K562 (cell line): Measurements from ENCODE around the gene RNF150. TPM values are rescaled to one million over a fixed set of nuclear protein-coding genes. Genes with fewer than 3 reads are reported as not detected.

Experiments
- ATAC-seq: fragments of 200-7000 bp; cut with Tn5 transposase; 3 replicates; pipeline ENCODE4 v1.9.1; 2020; ENCODE audit warnings: moderate library complexity
- BruUV-seq: library from RNA; stranded (reverse); fragments of 400-500 nt; replicated peaks from 2 replicates; lab custom pipeline; 2021; lab: Mats Ljungman, UMichigan
- CTCF ChIA-PET: fragments of 300-600 bp; formaldehyde crosslinking; extraction: SDS; loops from one replicate; lab custom pipeline; 2021; ENCODE audit warnings: low intra/inter-chr PET ratio; lab: Yijun Ruan, JAX
- POLR2A ChIA-PET: fragments of 300-600, 350-650 bp; sonication (Branson Sonifier 250); formaldehyde crosslinking; extraction: SDS; loops from one replicate; lab custom pipeline; 2021; ENCODE audit warnings: antibody characterized with exemption, inconsistent platforms; lab: Yijun Ruan, JAX
- DNase-seq, 4 experiments: peaks; one replicate each; pipeline versions ENCODE4 v3.0.0 to v3.0.0-alpha.2; 2011 to 2018; ENCODE audit warnings: low spot score in 3 of 4, mixed read lengths in 3 of 4; ENCODE audit errors: extremely low read depth in 1 of 4
- FAIRE-seq: peaks from 2 replicates; lab custom pipeline; 2011; peaks lifted over from hg19 to GRCh38; lab: Jason Lieb, UNC
- H2AFZ ChIP-seq: 2 replicates; pipeline ENCODE4 v1.6.0; 2011; ENCODE audit warnings: low read depth, low read length, control low read depth, inconsistent platforms
- H3K27ac ChIP-seq: fragments of 200-600 bp; 3 replicates; pipeline ENCODE4 v1.8.0; 2011; ENCODE audit warnings: low read depth, mild to moderate bottlenecking, control low read depth, inconsistent platforms, low read length, moderate library complexity, mixed read lengths; ENCODE audit errors: extremely low read depth
- H3K27me3 ChIP-seq, 2 experiments: fragments of 300-600 bp in 1 of 2; 2 replicates in 1 of 2; 3 replicates in 1 of 2; pipeline versions ENCODE4 v1.6.0 to v1.8.0; 2011; ENCODE audit warnings: inconsistent platforms in 2 of 2, low read length in 2 of 2, mild to moderate bottlenecking in 1 of 2, mixed read lengths in 1 of 2, moderate library complexity in 1 of 2; ENCODE audit not compliant: control insufficient read depth in 2 of 2, insufficient read depth in 2 of 2
- H3K36me3 ChIP-seq: fragments of 300-600 bp; 3 replicates; pipeline ENCODE4 v1.8.0; 2011; ENCODE audit warnings: mild to moderate bottlenecking, low read length, inconsistent platforms; ENCODE audit not compliant: control insufficient read depth, insufficient read depth
- H3K4me1 ChIP-seq, 2 experiments: fragments of 200-600 bp in 1 of 2; replicated peaks in 1 of 2; 2 replicates in 1 of 2; 3 replicates in 1 of 2; pipeline versions ENCODE4 v1.5.1 to v1.8.0; 2011; ENCODE audit warnings: inconsistent platforms in 2 of 2, low read length in 2 of 2, mild to moderate bottlenecking in 1 of 2, mixed read lengths in 1 of 2, moderate library complexity in 1 of 2; ENCODE audit not compliant: control insufficient read depth in 2 of 2, insufficient read depth in 2 of 2
- H3K4me2 ChIP-seq: 2 replicates; pipeline ENCODE4 v1.6.1; 2011; ENCODE audit warnings: low read length, control low read depth, inconsistent platforms, mixed read lengths; ENCODE audit not compliant: insufficient read depth
- H3K4me3 ChIP-seq: fragments of 200-600 bp; sonication (generic), shearing (Covaris generic); 2 replicates; pipeline ENCODE4 v1.5.1; 2016; ENCODE audit warnings: control low read depth, inconsistent platforms
- H3K79me2 ChIP-seq: fragments of 200-600 bp; 3 replicates; pipeline ENCODE4 v1.8.0; 2011; ENCODE audit warnings: low read length, inconsistent platforms; ENCODE audit not compliant: control insufficient read depth, insufficient read depth
- H3K9ac ChIP-seq, 2 experiments: 2 replicates each; pipeline versions ENCODE4 v1.6.0 to v1.6.1; 2011; ENCODE audit warnings: low read depth in 2 of 2, low read length in 2 of 2, control low read depth in 1 of 2, inconsistent platforms in 1 of 2, mild to moderate bottlenecking in 1 of 2, mixed read lengths in 1 of 2; ENCODE audit not compliant: insufficient read depth in 1 of 2
- H3K9me1 ChIP-seq: one replicate; pipeline ENCODE4 v1.6.0; 2011; ENCODE audit warnings: inconsistent platforms, mild to moderate bottlenecking, low read length, moderate library complexity; ENCODE audit not compliant: control insufficient read depth, insufficient read depth
- H3K9me3 ChIP-seq: replicated peaks from 2 replicates; pipeline ENCODE4 v1.5.1; 2011; ENCODE audit warnings: low read depth, low read length, inconsistent platforms; ENCODE audit not compliant: control insufficient read depth, insufficient read depth
- H4K20me1 ChIP-seq: replicated peaks from 2 replicates; pipeline ENCODE4 v1.6.1; 2011; ENCODE audit warnings: low read length, inconsistent platforms, mixed read lengths; ENCODE audit not compliant: control insufficient read depth, insufficient read depth
- ADNP ChIP-seq: fragments of 200-800 bp; sonication (Bioruptor generic); IDR thresholded peaks from 2 replicates; pipeline ENCODE4 v1.6.1; 2016; ENCODE audit warnings: missing genetic modification characterization, missing compliant biosample characterization
- CEBPB ChIP-seq: fragments of 450-650 bp; IDR thresholded peaks from 2 replicates; pipeline ENCODE4 v1.6.1; 2016; ENCODE audit warnings: missing genetic modification characterization, missing compliant biosample characterization
- ETV1 ChIP-seq: fragments of 450-650 bp; conservative IDR thresholded peaks from 2 replicates; pipeline ENCODE4 v1.6.1; 2016; ENCODE audit warnings: missing genetic modification characterization, control low read depth, low read depth, missing compliant biosample characterization
- SETDB1 ChIP-seq: IDR thresholded peaks from one replicate; pipeline ENCODE4 v1.6.1; 2012; ENCODE audit warnings: low read length, control low read depth, inconsistent platforms
- ZBTB11 ChIP-seq, 3 experiments: fragments of 200-800 bp in 1 of 3; fragments of 250-450 bp in 1 of 3; fragments of 450-650 bp in 1 of 3; sonication (Bioruptor Pico) in 1 of 3; sonication (Bioruptor generic) in 1 of 3; formaldehyde crosslinking in 1 of 3; IDR thresholded peaks; 2 replicates each; pipeline versions ENCODE4 v1.6.1 to v1.8.0; 2016 to 2022; ENCODE audit warnings: mild to moderate bottlenecking in 2 of 3, missing genetic modification characterization in 2 of 3, missing compliant biosample characterization in 1 of 3, moderate library complexity in 1 of 3
- WGBS: fragments of 100-300 bp; shearing (Covaris generic); methylation state at CpG from one replicate; pipeline ENCODE4 v1.1.6; 2016; ENCODE audit warnings: low coverage, mixed read lengths; ENCODE audit not compliant: insufficient coverage; ENCODE audit errors: missing lambda C conversion rate; 5-methylcytosine and 5-hydroxymethylcytosine counted together
- in situ Hi-C: fragments of 300-500 bp; cut with MboI; formaldehyde crosslinking; loops from 4 replicates; pipeline ENCODE4 v1.15.0; 2018; ENCODE audit warnings: inconsistent platforms, mixed read lengths
- intact Hi-C: fragments of 100-400 bp; cut with micrococcal nuclease; formaldehyde crosslinking; loops from 2 replicates; pipeline ENCODE4 v1.14.2; 2022
- polyA plus RNA-seq, 8 experiments: library from polyadenylated mRNA; depleted of rRNA in 4 of 8; stranded (reverse) in 5 of 8; unstranded in 3 of 8; fragments of >200 nt; fragmentation: Nextera tagmentation in 2 of 8; fragmentation: Illumina TruSeq in 1 of 8; extraction: Ambion mirVana in 2 of 8; extraction: Trizol in 1 of 8; gene quantifications; 2 replicates each; pipeline versions ENCODE4 v1.2.1 to v1.2.3, GENCODE V29; 2011 to 2014; ENCODE audit warnings: inconsistent platforms in 1 of 8, missing spikeins in 1 of 8
- total RNA-seq, 7 experiments: library from RNA; depleted of rRNA in 6 of 7; stranded (reverse); fragments of >200 nt in 6 of 7; fragmentation: Illumina TruSeq in 2 of 7; extraction: Trizol in 2 of 7; gene quantifications; 2 replicates each; pipeline versions ENCODE4 v1.2.1 to v1.2.3, GENCODE V29; 2011 to 2021; ENCODE audit warnings: low replicate concordance in 1 of 7
- TF ChIP-seq, protein P1 (sequence below): fragments of 450-650 bp; IDR thresholded peaks from 2 replicates; pipeline ENCODE4 v1.6.1; 2016; ENCODE audit warnings: antibody characterized with exemption

The RNF150 gene
- total and polyA plus RNA-seq, 9 of the 15 experiments (the other 6 are each of a cell fraction or from before 2014, with no cell fraction given), result 0.09 TPM; not detected in 8

DNA sequence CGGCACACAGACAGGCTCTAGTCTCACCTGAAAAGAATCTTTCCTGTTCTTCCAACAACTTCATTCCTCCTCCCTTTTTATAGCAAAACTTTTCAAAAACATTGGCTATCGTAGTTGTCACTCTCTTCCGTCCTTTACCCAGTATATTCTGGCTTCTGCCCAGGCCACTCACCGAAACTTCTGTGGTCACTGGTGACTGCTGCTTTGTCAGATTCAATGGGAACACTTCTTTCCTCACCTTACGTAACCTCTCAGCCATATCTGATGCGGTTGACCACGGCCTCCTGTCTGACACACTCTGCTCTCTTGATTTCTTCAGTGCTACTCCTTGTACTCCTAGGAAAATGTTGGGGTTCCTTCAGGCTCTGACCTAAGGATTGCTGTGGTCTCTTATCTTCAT, 9.2 kb upstream of the RNF150 start (continued):
- TF ChIP-seq CEBPB (tag) (peak; percentile 64), ETV1 (tag) (0 out of 2 replicates have a peak, but pooled peaks have one; percentile 26)

DNA sequence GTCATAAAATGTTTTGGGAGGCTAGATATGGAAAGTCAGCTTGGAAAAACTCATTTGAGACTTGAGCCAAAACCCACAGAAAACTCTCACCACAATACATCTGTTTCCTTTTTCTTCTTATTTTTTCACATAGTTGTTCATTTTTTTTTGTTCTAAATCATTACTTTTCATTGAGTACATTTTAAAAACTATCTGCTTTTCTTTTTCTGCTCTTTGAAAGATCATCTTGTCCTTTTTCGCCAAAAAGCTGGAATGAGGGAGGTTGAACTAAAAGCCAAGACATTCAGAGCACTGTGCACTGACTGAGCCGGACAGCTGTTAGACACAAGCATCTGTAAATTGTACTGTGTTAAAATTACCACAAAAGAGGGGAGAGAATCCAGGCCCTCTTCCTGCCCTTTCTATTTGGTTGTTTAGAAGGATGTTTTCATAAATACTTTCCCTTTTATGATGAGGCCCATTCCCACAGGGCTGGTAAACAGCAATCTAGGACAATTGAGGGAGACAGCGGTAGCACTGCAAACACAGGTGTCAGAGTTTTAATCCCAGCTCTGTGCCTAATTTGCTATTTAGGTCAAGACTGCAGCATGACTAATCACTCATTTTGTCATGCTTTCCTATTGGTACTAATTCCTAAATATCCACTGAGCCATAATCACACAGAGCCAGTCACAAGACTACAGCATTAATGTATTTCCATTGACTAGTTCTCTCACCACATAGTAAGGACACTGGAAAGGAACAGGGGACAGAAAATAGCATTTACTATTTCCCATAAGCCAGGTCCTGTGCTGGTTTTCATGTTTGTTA, 7.3 kb upstream of the RNF150 start:
- H3K9me1 ChIP-seq, result no peaks in the 10 kb centered on the region
- H3K4me1 ChIP-seq, result no peaks in the 10 kb centered on the region; a peak in 1 of 5 replicates
- no peaks in the 10 kb centered on the region for H3K79me2 ChIP-seq
- DNase-seq (no peak), ATAC-seq (no peak), FAIRE-seq (no peak)
- H3K4me2 ChIP-seq, result no peak overlapping the region
- no peaks in the 10 kb centered on the region; a peak in 2 of 5 replicates for H3K27me3 ChIP-seq
- no peak overlapping the region for H2AFZ ChIP-seq
- no peaks in the 10 kb centered on the region for H3K9me3 ChIP-seq
- in situ Hi-C loops (no loop called here), intact Hi-C loops (no loop called here)
- H3K27ac ChIP-seq, result no peak overlapping the region
- H3K4me3 ChIP-seq, result no peak overlapping the region
- BruUV-seq, result no TSS peak
- no peaks in the 10 kb centered on the region for H3K36me3 ChIP-seq
- WGBS, result 0% methylated on average over 3 of the region's 3 CpGs
- TF ChIP-seq ZBTB11 (CRISPR knock-in tag; IDR thresholded peaks at IDR 0.05), result no peak
- TF ChIP-seq, protein P1, sequence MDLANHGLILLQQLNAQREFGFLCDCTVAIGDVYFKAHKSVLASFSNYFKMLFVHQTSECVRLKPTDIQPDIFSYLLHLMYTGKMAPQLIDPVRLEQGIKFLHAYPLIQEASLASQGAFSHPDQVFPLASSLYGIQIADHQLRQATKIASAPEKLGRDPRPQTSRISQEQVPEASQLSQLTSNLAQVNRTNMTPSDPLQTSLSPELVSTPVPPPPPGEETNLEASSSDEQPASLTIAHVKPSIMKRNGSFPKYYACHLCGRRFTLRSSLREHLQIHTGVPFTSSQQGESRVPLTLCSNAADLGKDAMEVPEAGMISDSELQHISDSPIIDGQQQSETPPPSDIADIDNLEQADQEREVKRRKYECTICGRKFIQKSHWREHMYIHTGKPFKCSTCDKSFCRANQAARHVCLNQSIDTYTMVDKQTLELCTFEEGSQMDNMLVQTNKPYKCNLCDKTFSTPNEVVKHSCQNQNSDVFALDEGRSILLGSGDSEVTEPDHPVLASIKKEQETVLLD, result no peak
- no peak for TF ChIP-seq ADNP (tag)
- no peak for TF ChIP-seq SETDB1
- ChIA-PET CTCF (no interaction called here), POLR2A (no interaction called here)
- no peak overlapping the region for H3K9ac ChIP-seq
- no peaks in the 10 kb centered on the region for H4K20me1 ChIP-seq
